ELF-1 (cell line): Measurements from ENCODE around the gene HMCN1.
"Not testable (repeated sequence)": the region's sequence is repeated elsewhere in the genome, so short reads cannot be mapped to it uniquely, and the experiment has no call there.

Experiments
- DNase-seq: peaks from one replicate; pipeline ENCODE4 v3.0.0-alpha.2; 2016; ENCODE audit warnings: low read depth, low spot score

The HMCN1 gene

GRCh38 chr1:186146974-186147373 is 412.8 kb downstream of the HMCN1 start:
- DNase-seq = no peak

DNA sequence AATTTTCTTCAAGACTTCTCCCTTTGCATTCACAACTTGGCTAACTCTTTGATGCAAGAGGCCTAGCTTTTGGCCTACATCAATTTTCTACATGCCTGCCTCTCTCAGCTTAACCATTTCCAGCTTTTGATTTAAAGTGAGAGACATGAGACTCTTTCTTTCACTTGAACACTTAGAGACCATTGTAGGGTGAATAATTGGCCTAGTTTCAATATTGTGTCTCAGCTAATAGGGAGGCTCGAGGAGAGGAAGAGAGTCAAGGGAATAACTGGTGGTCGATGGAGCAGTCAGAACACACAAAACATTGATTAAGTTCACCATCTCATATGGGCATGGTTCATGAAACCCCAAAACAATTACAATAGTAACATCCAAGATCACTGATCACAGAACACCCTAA is 415.4 kb downstream of the HMCN1 start:
- DNase-seq = no peak

- DNase-seq = no peak
Observed at GRCh38 chr1:186152227-186152619, 418.0 kb downstream of the HMCN1 start.

DNA sequence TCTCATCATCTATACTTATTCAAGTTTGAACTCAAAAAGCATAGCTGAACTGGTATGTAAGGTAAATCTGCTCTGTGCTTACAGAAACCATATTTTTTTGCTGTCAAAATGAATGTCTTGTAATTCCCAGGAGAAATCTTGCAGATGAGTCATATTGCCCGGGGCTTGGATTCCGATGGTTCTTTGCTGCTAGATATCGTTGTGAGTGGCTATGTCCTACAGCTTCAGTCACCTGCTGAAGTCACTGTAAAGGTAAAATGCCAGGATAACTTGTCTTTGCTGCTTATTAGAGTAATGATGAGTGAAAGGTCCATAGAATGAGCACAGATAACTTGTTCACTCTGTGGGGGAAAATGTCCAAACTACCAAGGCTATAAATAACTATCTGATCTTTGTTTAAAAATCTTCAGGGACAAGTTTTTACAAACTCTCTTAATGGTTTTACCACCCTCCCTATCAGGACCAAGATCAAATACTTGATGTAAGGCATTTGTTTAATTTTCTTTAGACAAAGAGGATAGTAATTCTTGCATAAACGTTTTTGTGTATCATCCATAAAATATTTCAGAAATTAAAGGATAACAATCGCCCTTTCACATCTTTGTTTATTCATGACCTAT is 418.5 kb downstream of the HMCN1 start:
- peak; percentile 40 for DNase-seq

- no peak for DNase-seq
Observed at GRCh38 chr1:186154651-186155050, 420.5 kb downstream of the HMCN1 start.

DNA sequence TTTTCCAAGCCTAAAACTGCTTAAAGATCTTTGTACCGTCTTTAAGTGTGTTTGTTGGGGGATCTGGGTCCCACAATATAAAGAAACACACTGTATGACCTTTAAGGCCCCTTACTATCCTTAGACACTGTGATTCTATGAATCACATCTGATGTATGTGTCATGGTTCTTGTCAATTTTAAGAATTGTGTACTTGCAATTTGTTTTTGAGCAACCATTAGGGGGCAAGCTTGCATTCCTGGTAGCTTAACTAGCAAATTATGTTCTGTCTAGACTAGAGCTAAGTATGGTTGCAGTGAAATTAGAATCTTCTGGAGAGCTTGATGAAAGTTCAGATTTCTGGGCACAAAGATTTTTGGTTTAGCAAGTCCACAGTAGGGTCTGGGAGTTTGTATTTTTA is 421.4 kb downstream of the HMCN1 start:
- DNase-seq = no peak

DNA sequence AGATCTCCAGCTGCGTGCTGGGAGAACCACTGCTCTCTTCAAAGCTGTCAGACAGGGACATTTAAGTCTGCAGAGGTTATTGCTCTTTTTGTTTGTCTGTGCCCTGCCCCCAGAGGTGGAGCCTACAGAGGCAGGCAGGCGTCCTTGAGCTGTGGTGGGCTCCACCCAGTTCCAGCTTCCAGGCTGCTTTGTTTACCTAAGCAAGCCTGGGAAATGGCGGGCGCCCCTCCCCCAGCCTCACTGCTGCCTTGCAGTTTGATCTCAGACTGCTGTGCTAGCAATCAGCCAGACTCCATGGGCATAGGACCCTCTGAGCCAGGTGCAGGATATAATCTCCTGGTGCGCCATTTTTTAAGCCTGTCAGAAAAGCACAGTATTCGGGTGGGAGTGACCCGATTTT is 428.7 kb downstream of the HMCN1 start:
- not testable (repeated sequence) for DNase-seq

- DNase-seq = no peak
Observed at GRCh38 chr1:186164773-186165172, 430.6 kb downstream of the HMCN1 start.

DNA sequence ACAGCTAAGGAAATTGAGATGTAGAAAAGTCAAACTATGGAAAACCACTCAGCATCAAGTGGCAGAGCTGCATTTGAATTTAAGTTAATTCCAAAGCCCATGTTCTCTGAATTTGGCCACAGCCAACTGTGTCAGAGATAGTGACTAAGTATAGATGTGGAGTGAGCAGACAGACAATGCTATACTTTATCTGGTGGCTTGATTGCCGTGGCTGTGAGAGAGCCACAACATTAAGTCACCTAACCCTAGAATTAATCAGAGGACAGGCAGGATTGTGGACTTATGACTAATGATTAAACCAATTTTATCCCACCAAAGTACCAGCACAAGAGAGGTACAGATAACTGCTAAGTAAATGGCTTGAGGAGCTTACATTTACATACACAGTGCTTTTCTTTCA is 431.1 kb downstream of the HMCN1 start:
- DNase-seq = no peak

DNA sequence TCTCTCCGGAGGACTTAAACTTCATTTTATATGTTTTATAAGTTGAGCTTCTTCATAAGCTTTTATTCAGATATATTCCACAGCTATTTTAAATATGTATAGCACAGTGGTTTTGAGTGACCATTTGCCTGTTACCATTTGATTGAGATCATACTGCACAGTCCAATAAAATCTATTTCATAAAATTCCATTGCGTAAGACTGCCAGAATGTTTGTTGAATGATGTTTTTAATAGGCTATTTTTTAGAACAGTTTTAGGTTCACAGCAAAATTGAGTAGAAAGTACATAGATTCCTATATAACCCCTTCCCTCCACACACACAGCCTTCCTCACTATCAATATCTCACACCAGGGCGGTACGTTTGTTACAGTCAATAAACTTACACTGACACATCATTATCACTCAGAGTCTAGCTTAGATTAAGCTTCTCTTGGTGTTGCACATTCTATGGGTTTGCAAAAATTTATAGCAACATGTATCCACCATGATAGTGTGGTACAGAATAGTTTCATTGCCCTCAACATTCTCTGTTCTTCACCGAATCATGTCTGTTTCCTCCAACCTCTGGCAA is 433.0 kb downstream of the HMCN1 start:
- no peak for DNase-seq

- no peak for DNase-seq
Observed at GRCh38 chr1:186175588-186175987, 441.4 kb downstream of the HMCN1 start.

DNA sequence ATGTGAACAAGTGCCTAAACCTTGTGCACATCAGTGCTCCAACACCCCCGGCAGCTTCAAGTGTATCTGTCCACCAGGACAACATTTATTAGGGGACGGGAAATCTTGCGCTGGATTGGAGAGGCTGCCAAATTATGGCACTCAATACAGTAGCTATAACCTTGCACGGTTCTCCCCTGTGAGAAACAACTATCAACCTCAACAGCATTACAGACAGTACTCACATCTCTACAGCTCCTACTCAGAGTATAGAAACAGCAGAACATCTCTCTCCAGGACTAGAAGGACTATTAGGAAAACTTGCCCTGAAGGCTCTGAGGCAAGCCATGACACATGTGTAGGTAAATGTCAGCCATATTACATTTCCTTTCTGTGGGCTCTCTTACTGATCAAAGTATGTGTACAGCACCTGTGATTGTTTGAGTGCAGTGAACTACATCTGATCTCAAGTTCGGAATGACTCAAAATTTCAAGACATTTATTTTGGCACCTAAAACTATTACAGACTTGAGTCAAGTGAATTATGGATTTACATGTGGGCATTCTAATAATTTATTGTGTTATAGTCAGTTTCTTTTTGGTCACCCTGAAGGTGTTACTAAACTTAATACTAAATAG is 444.3 kb downstream of the HMCN1 start:
- DNase-seq = no peak

- DNase-seq = no peak
Observed at GRCh38 chr1:186179231-186179630, 445.0 kb downstream of the HMCN1 start.

- no peak for DNase-seq
Observed at GRCh38 chr1:186183219-186183618, 449.0 kb downstream of the HMCN1 start.

DNA sequence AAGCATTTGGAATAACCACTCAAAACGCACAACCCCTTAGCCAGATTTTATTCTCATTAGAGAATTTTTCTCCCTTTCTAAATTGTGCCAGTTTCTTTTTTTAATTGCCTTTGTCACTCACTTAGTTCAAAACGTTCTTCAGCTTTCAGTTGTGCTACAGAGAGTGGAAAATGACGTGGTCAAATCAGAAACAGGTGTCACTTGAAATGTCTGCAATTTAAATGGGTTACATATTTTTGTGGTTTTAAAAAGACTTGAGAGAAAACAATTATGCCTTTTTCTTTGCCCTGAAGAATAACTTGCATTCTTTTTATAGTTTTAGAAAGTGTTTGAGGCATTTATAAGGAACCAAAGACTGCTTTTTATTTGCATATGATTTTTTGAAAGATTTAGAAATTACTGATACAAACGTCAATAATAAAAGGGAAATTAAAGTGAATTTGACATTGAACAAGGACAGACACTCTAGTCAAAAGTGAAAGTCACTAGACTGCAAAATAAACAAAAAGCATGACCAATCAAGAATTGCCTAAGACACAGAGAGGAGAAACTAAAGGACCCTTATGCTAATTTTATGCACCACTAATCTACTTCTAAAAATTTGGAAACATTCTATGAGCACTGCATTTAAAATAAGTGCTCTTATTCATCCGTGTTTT is 449.9 kb downstream of the HMCN1 start:
- no peak for DNase-seq

- not testable (repeated sequence) for DNase-seq
Observed at GRCh38 chr1:186186251-186186650, 452.1 kb downstream of the HMCN1 start.

- no peak for DNase-seq
Observed at GRCh38 chr1:186187601-186188000, 453.4 kb downstream of the HMCN1 start.

DNA sequence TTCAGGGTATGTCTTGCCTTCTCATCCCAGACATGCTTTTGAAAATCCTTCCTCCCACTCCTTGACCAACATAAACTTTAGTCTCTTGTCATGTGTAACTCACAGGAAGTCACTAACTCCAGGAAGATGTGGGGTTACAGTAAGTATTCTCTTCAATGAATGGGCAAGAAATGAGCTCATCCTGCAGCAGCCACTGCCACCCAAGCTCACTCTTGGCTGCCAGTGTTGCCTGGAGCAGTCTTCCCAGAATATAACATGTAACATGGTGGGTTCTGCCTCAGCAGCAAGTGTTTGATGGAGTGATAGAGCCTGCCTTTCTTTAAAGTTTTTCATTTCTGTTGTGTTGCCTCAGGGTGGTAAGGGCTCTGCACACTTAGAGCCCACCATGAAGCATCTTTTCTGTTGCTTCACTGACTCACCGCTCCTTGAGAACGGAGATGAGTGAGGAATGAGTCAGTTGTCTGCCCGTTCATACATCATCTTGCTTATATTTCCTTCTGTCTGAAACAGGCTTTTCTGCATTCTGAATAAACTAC is 453.9 kb downstream of the HMCN1 start:
- peak; percentile 7 for DNase-seq

DNA sequence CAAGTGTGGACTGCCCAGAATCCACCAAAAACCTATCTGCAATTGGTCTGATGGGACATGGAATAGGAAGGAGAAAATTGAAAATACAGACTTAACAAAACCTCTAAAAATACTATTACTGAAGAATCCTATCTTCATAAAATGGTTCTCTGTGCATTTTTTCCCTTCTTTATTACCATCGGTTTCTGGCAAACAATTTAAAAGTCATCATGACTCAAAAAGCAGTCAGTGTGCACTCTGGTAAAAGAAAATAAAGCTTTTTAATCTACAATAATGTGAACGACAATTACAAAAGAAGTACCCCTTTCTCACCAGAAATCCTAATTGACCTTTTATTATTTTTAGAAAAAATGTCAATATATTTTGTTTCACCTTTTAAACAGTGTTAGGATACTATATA is 454.5 kb downstream of the HMCN1 start:
- no peak for DNase-seq

DNA sequence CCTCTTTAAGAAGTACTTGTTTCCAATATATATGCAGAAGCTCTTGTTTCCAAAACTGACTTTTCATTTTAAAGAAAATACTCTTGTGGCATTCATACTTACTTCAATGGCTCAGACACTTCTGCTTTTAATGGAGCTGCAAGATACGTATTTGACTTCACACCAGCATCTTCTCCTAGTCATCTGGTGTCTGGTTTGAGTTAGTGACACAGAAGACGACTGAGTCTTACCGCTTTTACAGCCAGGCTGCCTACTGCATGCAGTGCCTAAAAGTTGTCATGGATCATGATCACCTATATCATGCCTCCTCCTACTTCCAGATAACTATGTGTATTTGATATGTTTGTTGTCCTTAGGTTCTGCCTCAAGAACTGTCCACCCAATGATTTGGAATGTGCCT is 455.0 kb downstream of the HMCN1 start:
- DNase-seq = no peak

- DNase-seq = no peak
Observed at GRCh38 chr1:186191511-186191910, 457.3 kb downstream of the HMCN1 start.

DNA sequence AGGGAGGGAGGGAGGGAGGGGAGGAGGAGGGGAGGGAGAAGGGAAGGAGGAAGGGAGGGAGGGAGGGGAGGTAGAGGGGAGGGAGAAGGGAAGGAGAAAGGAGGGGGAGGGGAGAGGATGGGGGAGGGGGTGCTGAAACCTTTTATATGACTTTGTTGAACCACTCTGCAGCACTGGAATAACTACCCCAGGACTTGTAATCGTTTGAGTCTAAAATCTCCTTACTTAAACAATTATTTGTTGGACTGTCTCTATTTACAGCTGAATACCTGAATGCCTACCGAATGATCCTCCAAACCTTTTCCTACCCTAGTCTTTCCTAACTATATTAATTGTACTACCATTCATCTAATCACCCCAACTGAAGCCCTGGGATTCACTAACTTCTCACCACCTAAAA is 459.0 kb downstream of the HMCN1 start:
- no peak for DNase-seq
